Activated T-helper 17 cell treated with anti-CD3 and anti-CD28 coated beads, Interleukin-2, amount 50 U/mL, for 72 hours (primary cell): ENCODE measurements around the gene RNGTT. TPM values are rescaled to one million over a fixed set of nuclear protein-coding genes. Genes with fewer than 3 reads are reported as not detected.

Source experiments
- ATAC-seq: fragments of 150-1000 bp; cut with Tn5 transposase; replicated peaks from 2 replicates; pipeline ENCODE4 v1.10.0; 2021; ENCODE audit warnings: mild to moderate bottlenecking, moderate library complexity
- H3K27ac Mint-ChIP-seq: one replicate; pipeline ENCODE4 v1.8.0; 2022; ENCODE audit warnings: mixed read lengths
- H3K27me3 Mint-ChIP-seq: one replicate; pipeline ENCODE4 v1.8.0; 2022; ENCODE audit warnings: mixed read lengths
- H3K36me3 Mint-ChIP-seq: one replicate; pipeline ENCODE4 v1.8.0; 2022; ENCODE audit warnings: low read depth, mild to moderate bottlenecking, mixed read lengths
- H3K4me1 Mint-ChIP-seq: one replicate; pipeline ENCODE4 v1.8.0; 2022; ENCODE audit warnings: mixed read lengths
- H3K4me3 Mint-ChIP-seq: one replicate; pipeline ENCODE4 v1.8.0; 2022; ENCODE audit warnings: mild to moderate bottlenecking, mixed read lengths
- H3K9me3 Mint-ChIP-seq: one replicate; pipeline ENCODE4 v1.8.0; 2022; ENCODE audit warnings: mixed read lengths
- total RNA-seq, 2 donors: library from RNA; stranded (reverse); gene quantifications; one replicate each; pipeline ENCODE4 v1.2.3, GENCODE V29; 2022

The RNGTT gene
- total RNA-seq, 2 donors from 2014 or later, result 20.9 to 23.3 TPM

DNA sequence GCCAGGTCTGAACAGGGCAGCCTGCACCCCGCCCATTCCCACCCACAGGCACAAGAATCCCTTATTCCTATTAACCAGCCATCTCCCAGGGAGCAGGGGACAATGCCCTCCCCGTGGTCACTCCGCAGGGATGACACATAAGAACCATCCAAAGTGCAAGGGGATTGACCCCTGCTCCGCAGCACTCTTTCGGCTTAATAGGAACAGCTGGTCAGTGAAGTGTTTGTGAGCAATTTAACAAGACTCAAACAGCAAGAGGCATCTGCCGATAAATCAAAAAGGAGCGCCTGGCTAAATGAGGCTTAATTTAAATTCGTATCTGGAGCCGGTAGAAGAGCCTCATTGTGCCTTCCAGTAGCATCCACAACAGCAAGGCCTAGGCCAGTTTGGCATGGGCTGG is 389.4 kb downstream of the RNGTT start:
- no peak overlapping the region for H3K27ac Mint-ChIP-seq
- H3K4me1 Mint-ChIP-seq, result no peaks in the 10 kb centered on the region
- H3K27me3 Mint-ChIP-seq, result no peaks in the 10 kb centered on the region
- no peak for ATAC-seq
- H3K9me3 Mint-ChIP-seq, result peaks cover 1% of the 10 kb centered on the region
- H3K4me3 Mint-ChIP-seq, result no peak overlapping the region
- no peaks in the 10 kb centered on the region for H3K36me3 Mint-ChIP-seq

DNA sequence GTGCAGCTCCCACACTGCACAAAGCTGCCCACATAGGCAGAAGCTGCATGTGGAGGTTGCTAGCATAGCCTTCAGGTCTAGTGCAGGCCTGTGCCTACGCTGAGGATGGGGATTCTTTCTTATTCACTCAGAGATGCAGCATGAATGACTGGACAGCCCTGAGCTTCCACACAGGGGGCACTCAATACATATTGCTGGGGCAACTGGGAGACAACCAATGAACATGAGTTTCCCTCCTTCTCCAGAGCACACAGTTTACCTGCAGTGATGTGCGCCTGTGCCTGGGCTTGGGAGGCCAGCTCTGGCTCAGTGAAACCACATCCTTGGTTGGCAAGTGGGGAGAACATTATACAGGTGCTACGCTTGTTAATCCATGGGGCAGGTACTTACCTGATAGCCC is 389.9 kb downstream of the RNGTT start:
- H3K4me3 Mint-ChIP-seq, result no peak overlapping the region
- no peaks in the 10 kb centered on the region for H3K36me3 Mint-ChIP-seq
- peaks cover 3% of the 10 kb centered on the region for H3K9me3 Mint-ChIP-seq
- no peak overlapping the region for H3K27ac Mint-ChIP-seq
- no peaks in the 10 kb centered on the region for H3K27me3 Mint-ChIP-seq
- no peak for ATAC-seq
- no peaks in the 10 kb centered on the region for H3K4me1 Mint-ChIP-seq

GRCh38 chr6:88572449-88573139 is 390.8 kb downstream of the RNGTT start:
- Mint-ChIP-seq H3K27me3 (no peaks in the 10 kb centered on the region), H3K4me3 (no peak overlapping the region), H3K4me1 (no peaks in the 10 kb centered on the region), H3K36me3 (no peaks in the 10 kb centered on the region), H3K9me3 (peaks cover 3% of the 10 kb centered on the region), H3K27ac (no peak overlapping the region)
- no peak for ATAC-seq

- peaks cover 3% of the 10 kb centered on the region for H3K9me3 Mint-ChIP-seq
- no peaks in the 10 kb centered on the region for H3K36me3 Mint-ChIP-seq
- peaks cover 4% of the 10 kb centered on the region for H3K27me3 Mint-ChIP-seq
- no peaks in the 10 kb centered on the region for H3K4me1 Mint-ChIP-seq
- ATAC-seq, result no peak
- no peak overlapping the region for H3K27ac Mint-ChIP-seq
- no peak overlapping the region for H3K4me3 Mint-ChIP-seq
Observed at GRCh38 chr6:88569959-88570358, 393.5 kb downstream of the RNGTT start.

GRCh38 chr6:88567696-88568095 is 395.7 kb downstream of the RNGTT start:
- Mint-ChIP-seq H3K4me3 (no peak overlapping the region), H3K27ac (no peak overlapping the region), H3K27me3 (peaks cover 4% of the 10 kb centered on the region), H3K9me3 (peaks cover 3% of the 10 kb centered on the region), H3K36me3 (no peaks in the 10 kb centered on the region), H3K4me1 (no peaks in the 10 kb centered on the region)
- no peak for ATAC-seq

DNA sequence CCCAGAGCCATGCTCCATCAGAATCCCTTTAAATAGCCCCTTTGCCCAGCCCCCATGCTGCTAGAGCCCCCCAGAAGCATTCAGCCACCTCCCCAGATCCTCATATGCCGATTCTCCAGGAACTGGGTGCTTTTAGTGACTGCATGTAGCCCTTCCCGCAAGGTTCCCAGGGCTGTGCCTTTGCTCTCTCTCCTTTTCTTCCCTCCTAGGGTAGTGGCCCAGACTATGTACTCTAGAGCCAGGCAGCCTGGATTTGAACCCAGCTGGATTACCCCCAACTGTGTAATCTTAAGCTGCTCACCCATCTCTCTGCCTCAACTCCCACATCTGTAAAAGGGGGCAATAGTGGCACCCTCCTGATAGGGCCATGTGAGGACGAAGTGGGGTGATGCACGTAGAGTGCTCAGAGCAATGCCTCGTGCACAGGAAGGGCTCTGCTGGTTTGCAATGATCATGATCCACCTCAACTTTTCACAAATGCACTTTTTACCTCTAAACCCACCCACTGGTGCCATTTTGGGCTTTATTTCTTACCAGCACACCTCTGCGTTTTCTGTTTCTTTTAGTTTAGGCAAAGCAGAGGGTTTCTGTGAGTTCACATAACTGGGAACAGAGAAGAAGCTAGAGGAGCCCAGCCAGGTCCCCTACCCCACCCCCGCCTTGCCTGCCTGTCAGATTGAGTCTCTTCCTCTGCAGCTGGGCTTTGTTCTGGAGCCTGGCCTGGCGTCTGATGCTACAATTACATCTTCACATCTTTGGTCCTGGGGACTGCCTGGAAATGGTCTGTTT is 396.5 kb downstream of the RNGTT start:
- H3K4me1 Mint-ChIP-seq, result no peaks in the 10 kb centered on the region
- peaks cover 3% of the 10 kb centered on the region for H3K9me3 Mint-ChIP-seq
- H3K27me3 Mint-ChIP-seq, result peaks cover 4% of the 10 kb centered on the region
- no peaks in the 10 kb centered on the region for H3K36me3 Mint-ChIP-seq
- no peak for ATAC-seq
- H3K27ac Mint-ChIP-seq, result no peak overlapping the region
- H3K4me3 Mint-ChIP-seq, result no peak overlapping the region

- peaks cover 3% of the 10 kb centered on the region for H3K9me3 Mint-ChIP-seq
Observed at GRCh38 chr6:88565836-88566235, 397.6 kb downstream of the RNGTT start.

DNA sequence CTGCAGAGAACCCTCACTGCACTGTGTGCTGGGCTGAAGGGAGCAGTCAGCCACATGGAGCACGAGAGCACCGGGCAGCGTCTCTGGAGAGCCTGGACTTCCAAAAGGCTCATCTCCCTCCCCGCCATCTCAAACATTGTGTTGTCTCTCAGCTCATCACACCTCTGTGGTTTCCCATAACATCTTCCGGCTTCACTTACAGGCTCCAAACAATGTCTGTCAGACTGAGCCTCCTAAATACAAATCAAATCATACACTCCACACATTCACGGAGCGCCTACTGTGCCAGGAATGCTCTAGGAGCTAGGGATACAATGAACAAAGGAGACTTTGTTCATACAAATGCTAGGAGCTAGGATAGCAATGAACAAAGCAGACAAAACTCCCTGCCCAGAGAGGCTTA is 398.0 kb downstream of the RNGTT start:
- H3K4me1 Mint-ChIP-seq, result no peaks in the 10 kb centered on the region

More at GRCh38 chr6:88565836-88566235, 397.6 kb downstream of the RNGTT start:
- no peak overlapping the region for H3K27ac Mint-ChIP-seq
- H3K4me3 Mint-ChIP-seq, result no peak overlapping the region
- H3K4me1 Mint-ChIP-seq, result no peaks in the 10 kb centered on the region
- no peaks in the 10 kb centered on the region for H3K36me3 Mint-ChIP-seq
- no peak for ATAC-seq
- H3K27me3 Mint-ChIP-seq, result peaks cover 4% of the 10 kb centered on the region

DNA sequence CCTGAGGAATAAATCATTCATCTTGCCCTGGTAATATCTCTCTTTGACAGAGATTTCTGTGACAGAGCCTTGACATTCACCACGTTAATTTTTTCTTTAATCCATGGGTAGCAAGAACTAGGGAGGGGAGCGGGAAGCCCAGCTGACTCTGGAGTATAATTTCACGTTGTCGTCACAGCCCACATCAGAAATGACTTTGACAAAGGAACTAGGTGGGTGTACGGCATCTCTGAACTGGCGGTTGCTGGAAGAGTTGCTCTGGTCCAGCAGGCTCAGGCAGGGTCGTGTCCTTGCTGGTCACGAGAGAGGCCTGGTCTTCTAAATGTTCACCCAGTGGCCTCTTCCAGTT is 400.2 kb downstream of the RNGTT start:
- no peak overlapping the region for H3K27ac Mint-ChIP-seq
- no peaks in the 10 kb centered on the region for H3K36me3 Mint-ChIP-seq
- no peaks in the 10 kb centered on the region for H3K9me3 Mint-ChIP-seq
- ATAC-seq, result no peak
- no peak overlapping the region for H3K4me3 Mint-ChIP-seq
- peaks cover 4% of the 10 kb centered on the region for H3K27me3 Mint-ChIP-seq
- no peaks in the 10 kb centered on the region for H3K4me1 Mint-ChIP-seq

More for the DNA sequence above, 398.0 kb downstream of the RNGTT start:
- H3K4me3 Mint-ChIP-seq, result no peak overlapping the region
- peaks cover 3% of the 10 kb centered on the region for H3K9me3 Mint-ChIP-seq
- peaks cover 4% of the 10 kb centered on the region for H3K27me3 Mint-ChIP-seq
- no peak for ATAC-seq
- no peaks in the 10 kb centered on the region for H3K36me3 Mint-ChIP-seq
- H3K27ac Mint-ChIP-seq, result no peak overlapping the region

GRCh38 chr6:88562353-88563276 is 400.8 kb downstream of the RNGTT start:
- Mint-ChIP-seq H3K27me3 (peaks cover 4% of the 10 kb centered on the region), H3K36me3 (no peaks in the 10 kb centered on the region), H3K27ac (no peak overlapping the region), H3K4me3 (no peak overlapping the region), H3K9me3 (no peaks in the 10 kb centered on the region), H3K4me1 (no peaks in the 10 kb centered on the region)
- ATAC-seq, result no peak

DNA sequence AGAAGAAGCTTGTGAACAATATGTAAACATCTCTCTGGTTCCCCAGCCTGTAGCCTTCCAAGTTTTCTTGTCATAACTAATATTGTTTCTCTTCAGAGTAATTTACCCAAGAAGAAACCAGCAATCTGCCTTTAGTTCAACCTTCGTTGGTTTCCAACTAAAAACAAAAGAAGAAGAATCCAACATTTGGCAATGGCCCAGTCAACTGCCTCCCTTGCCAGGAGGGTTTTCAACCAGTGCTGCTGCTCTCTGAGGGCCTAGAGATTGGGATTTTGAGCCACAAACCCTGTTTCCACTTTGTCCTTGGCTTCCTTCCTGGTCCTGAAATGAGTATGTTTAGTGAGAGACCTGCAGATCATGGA is 401.5 kb downstream of the RNGTT start:
- Mint-ChIP-seq H3K36me3 (no peaks in the 10 kb centered on the region), H3K27ac (no peak overlapping the region)

DNA sequence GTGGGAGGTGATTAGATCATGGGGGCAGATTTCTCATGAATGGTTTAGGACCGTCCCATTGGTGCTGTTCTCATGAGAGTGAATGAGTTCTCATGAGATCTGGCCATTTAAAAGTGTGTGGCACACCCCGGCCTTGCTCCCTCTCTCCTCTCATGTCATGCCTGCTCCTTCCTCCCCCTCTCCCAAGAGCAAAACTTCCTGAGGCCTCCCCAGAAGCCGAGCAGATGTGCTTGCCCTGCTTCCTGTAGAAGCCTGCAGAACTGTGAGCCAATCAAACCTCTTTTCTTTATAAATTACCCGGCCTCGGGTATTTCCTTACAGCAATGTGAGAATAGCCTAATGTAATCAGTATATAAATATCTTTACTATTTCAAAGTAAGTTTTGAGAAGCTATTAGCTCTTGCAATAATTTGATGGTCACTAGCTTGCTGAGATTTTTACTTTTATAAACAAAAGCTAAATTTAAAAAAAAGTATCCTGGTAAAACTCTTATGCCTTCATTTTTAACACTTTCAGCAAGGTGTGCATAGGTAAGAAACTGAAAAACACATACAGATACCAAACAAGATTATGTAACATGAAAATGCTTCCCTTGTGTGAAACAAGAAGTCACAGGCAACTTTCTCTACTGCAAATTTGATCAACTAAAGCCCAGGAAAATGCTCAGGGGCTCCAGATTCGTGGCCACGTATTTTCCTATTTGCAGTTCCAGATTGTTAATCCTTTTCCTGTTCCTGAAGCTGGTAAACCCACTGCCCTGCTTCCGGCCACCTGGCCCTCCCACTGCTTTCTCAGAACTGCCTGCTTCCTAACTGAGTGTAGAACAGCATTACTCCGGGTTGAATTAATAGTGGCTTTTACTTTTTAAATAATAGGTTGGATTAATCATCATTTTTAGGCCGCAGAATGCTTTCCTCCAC is 402.1 kb downstream of the RNGTT start:
- H3K27me3 Mint-ChIP-seq, result no peaks in the 10 kb centered on the region
- no peaks in the 10 kb centered on the region for H3K9me3 Mint-ChIP-seq
- H3K27ac Mint-ChIP-seq, result no peak overlapping the region
- no peaks in the 10 kb centered on the region for H3K4me1 Mint-ChIP-seq
- H3K4me3 Mint-ChIP-seq, result no peak overlapping the region
- no peaks in the 10 kb centered on the region for H3K36me3 Mint-ChIP-seq
- ATAC-seq, result no peak

More for the DNA sequence above, 401.5 kb downstream of the RNGTT start:
- Mint-ChIP-seq H3K4me3 (no peak overlapping the region), H3K27me3 (peaks cover 3% of the 10 kb centered on the region), H3K9me3 (no peaks in the 10 kb centered on the region), H3K4me1 (no peaks in the 10 kb centered on the region)
- ATAC-seq, result no peak
